NCI-H82 treated with DMSO at 0.1 percent for 48 hours (cell line): Measurements from ENCODE around the gene NCKAP5L.

Experiments
- DNase-seq: peaks from one replicate; lab custom pipeline; 2025; ENCODE audit not compliant: unreplicated experiment; lab: John Stamatoyannopoulos, UW

The NCKAP5L gene

DNA sequence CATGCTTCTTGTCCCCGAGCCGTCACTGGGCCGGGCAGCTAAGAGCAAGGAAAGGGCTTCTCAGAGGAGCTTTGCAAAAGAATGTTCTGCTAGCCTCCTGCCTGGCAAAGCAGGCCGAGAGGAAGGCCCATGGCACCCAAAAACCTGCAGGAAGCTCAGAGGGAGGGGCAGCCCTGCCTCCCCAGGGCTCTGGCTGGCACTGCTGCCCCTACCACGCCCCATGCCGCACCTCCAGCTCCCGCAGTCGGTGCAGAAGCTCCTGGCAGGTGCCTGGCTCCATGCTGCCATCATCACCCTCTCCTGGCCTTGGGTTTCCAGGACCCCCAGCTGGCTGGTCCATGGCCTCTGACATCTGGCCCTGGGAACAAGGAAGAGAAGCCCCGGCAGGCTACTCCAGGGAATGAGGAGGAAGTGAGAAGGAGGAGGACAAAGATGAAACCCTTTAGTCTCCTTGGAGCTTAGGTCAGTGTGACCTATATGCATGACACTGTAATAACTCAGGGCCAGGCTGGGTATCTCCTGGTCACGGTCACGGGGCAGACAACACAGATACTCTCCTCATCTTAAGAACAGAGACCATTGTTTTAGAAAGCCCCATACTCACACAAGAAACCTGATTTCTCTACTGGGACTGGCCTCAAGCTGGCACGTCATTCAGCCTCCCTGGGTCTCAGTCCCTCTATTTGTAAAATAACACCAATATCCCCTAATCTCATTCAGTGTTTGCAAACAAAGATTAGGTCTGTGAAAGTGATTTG is 24.3 kb downstream of the NCKAP5L start:
- DNase-seq: no peak

DNA sequence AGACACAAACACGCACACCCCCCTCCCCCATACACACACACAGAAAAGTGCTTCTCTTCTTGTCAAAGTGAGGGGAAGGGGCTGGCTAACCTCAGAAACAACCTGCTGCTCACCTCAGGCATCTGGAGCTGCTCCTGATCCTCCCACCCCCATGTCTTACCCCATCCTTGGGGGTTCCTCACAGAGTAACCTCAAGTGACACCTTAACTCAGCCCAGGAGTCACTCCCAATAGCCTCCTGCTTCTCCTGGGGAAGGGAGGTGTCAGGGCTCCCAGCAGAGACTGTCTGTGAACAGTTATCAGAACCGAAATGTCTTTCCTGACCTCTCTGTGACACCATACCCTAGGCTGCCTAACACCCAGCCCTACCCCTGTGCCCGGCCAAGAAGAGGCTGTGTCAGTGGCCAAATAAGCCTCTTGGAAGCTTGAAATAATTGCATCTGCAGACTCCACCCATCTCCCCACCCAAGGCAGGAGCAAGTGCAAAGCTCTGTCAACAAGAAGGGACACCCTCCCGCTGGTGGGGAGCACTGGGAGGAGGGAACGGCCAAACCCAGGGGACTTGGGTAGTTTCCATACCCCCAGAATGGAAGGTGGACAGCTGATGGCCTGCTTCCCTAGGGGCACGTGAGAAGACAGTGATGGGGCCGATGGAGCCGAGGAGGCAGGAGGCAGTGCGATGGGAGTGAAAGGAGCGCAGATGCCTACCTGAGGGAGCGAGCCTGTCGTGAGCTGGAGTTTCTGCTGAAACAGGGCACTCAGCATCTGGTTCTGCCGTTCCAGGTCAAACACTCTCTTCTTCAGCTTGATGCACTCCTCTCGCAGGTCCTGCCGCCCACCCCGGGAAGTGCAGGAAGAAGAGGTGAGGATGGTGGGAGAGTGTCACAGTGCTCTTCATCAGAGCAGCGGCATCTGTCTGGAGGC is 26.8 kb downstream of the NCKAP5L start:
- DNase-seq: no peak

DNA sequence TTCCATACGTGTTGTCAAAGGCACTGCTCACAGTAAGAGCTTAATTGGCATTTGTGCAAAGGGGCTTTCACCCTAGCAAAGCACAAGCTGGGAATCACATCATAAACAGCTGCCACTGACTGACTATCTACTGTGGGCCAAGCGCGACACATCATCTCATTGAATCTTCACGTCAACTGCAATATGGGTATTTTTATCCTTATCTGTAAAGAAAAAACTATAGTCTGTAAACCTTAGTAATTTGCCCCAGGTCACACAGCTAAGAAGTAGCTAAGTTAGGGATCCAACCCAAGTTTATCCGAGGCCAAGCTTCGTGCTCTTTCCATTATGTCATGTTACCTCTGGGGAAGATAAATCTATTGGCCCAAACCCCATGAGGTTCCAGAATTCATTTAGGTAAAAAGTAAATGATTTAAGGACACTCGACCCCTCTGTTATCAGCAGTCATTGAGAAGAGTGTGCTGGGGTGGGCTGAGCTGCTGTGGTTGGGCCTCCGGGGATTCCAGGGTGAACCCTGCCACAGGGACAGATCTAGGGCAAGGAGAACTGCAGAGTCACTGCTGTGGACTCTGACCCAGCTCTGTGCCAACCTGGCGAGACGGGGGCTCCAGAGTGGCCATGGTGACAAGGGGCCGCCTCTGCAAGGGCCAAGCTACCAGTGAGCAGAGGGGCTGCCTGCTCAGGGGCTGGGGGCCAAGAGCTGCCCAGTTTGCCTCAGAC is 27.6 kb downstream of the NCKAP5L start:
- DNase-seq: no peak

DNA sequence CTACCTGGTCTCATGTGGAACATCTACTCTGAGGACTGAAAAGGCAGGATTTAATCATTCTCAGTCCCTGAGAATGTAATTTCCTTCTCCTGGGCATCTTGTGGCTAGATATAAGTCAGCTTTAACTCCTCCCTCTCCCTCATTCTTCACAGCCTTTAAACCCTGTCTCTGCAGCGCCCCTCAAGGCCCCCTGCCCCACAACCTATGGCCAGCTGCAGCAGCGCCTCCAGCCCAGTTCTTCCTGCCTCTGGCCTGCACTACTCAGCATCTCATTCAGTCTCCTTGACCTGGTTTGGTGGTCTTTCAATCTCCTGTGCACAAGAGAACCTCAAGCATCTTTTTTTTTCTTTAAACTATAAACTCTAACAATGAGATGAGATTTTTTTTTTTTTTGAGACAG is 29.3 kb downstream of the NCKAP5L start:
- no peak for DNase-seq

DNA sequence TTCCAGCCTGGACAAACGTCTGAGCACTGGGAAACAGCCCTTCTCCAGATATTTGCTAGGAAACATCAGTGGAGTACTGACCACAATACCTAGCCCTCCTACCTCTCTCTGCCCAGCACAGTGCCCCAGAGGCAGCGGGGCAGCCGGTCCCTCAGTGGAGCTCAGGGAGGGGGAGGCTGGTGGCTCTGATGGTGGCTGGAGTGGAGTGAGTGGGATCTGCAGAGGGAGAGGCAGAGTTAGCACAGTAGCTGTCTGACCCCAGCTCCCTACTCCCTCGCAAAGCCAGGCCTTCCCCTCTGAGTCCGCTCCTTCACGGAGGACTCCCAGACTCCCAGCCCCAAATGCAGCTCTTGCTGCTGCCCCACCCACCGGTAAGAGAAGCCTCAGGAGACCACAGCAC is 30.0 kb downstream of the NCKAP5L start:
- DNase-seq: no peak

DNA sequence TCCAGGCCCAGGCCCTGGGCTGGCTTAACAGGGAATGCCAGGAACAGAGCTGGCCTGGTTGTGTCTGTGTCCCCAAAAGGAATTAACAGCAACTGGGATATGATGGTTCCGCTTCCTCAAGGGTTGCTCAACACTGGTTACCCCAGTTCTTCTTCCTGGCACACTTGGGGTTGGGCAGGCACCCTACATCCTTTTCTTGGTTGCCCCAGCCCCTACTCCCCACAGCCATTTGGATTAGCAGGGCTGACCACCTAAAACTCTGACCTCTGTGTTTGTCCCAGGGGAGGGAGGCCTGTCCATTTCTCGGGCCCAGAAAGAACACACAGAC is 30.8 kb downstream of the NCKAP5L start:
- DNase-seq: no peak

DNA sequence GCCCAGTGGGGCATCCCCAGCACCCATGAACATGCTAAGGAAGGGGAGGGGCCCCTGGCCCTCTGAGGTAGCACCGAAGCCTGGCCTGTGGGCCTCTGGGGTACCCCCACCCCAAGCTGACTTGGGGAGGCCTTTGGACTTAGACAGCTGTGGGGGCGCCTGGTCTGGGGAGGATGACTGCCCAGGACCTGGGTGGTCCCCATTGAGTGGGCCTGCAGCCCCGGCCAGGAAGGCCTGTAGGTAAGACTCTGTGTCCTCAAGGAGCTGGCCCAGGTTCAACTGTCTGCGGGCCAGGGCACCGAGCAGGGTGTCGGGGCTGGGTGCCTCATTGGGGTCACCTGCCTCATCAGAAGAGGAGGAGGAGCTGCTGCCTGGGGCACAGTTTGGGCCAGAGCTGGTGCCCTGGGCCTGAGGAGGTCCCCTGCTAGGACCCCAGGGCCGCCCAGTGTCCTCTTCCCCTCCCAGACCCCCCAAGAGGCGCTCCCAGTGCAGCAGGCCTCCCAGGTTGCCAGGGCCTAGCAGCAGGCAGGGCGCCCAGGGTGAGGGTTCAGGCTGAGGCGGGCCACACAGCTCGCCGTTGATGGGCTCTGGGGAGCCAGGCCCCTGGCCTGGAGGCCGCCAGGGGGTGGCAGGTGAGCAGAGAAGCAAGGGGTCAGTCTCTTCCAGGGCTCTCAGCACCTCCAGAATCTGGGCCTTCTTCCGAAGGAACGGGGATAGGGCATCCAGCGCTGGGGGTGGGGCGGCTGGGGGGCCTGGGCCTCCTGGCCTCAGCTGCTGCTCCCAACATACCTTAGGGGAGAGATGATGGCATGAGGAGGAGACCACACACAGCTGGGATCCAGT is 31.4 kb downstream of the NCKAP5L start:
- DNase-seq: no peak

DNA sequence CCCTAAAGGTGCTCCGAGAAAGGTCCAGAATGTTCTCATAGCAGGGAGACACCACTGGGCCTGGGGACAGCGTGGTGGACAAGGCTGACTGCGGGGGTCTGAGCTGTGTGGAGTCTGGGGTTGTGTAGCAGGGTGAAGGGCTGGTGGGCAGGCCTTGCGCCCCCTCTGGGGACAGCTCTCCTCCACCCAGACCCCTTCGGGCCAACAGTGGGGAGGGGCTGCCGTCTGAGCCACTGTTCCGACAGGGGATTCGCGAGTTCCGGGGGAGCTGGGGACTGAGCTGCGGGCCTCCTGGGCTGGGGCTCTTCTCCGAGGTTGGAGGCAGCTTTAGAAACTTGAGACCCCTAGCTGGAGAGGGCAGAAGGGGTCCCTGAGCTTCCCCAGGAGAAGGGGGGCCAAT is 32.1 kb downstream of the NCKAP5L start:
- DNase-seq: no peak

DNA sequence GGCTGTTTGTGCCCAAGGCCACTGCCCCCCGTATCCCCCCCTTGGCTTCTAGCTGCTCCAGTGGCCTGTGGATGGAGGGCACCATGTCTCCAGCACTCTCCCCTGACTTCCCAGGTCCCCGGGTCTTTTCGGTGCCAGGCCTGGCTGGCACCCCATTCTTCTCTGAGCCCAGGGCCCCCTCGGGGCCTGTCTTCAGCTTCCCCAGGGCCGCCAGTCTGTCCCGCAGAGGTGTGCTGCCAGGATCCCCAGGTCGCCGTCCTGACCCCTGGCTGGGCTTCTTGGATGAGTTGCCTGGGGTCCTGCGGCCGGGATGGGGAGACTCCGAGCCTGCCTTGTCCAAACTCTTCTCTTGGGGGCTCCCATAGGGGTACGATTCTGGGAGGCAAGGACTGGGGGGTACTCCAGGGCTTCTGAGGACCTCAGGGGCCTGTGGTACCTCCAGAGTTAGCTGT is 32.5 kb downstream of the NCKAP5L start:
- DNase-seq: no peak

DNA sequence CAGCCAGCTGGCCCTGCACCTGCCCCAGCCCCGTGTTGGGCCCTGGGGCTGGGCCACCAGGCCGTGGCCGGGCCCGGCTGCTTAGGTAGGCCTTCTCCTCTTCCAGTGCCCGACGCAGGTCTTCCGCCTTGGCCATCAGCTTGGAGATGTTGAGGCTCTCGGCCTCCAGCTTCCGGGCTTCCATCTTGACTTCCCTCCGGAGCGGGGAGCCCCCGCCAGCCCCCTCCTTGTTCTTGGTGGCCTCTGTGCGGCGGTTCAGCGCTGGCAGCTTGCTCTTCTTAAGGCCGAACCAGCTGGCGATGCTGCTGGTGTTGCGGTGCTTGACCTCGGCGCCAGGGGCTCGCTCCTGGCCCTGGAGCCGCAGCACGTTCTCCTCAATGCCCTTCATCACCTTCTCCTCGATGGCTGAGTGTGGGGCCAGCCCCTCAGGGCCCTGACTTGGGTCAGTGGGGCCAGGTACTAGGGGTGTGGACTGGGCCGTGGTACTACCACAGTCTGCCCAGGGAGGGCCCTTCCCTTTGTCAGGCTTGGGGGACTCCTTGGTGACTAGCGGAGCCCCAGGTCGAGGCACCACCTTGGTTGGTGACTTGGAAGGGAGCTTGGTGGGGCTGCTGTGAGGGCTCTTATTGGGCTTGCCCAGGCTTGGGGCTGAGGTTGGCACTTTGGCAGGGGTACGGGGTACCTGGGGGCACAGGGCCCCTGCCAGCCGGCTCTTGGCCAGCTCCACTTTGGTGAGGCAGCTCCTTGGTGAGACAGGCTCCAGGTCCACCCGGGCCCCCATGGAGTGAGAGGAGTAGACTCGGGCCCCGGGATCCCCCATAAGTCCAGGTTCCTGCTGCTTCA is 33.2 kb downstream of the NCKAP5L start:
- no peak for DNase-seq

DNA sequence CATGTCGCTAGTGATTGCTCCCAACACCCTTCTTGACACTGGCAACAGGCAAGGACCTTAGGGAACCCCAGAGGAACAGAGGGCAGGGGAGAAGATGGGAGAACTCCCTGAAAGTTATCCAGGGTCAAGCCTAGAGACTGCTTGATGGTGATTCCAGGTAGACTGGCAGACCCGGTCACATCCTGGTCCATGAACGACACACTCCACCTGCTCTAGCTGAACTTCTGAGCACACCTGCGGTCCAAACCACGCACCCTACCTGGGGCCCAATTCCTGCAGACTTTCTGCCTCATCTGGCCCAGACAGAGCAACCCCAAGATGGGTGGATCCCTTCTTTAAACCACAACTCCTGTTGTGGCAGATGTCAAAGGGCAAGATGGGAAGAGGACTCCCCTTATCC is 34.2 kb downstream of the NCKAP5L start:
- no peak for DNase-seq

DNA sequence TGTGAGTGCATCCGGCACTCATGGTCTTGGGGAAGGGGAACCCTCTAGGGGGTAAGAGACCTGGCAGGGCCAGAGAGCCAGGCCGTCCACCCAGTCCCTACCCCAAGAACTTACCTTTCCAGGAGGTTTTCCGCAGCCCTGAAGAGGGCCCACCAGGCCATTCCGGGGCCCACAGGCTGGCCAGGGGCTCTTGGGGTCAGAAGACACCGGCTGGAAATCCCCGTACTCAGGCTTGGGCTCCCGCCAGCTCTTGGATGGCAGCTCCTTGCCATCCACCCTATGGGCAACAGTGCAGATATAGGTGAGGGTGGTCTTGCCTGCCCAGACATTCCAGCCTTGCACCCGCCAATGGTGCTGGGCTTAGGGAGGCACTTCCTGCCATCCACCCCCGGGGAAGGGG is 34.6 kb downstream of the NCKAP5L start:
- no peak for DNase-seq

DNA sequence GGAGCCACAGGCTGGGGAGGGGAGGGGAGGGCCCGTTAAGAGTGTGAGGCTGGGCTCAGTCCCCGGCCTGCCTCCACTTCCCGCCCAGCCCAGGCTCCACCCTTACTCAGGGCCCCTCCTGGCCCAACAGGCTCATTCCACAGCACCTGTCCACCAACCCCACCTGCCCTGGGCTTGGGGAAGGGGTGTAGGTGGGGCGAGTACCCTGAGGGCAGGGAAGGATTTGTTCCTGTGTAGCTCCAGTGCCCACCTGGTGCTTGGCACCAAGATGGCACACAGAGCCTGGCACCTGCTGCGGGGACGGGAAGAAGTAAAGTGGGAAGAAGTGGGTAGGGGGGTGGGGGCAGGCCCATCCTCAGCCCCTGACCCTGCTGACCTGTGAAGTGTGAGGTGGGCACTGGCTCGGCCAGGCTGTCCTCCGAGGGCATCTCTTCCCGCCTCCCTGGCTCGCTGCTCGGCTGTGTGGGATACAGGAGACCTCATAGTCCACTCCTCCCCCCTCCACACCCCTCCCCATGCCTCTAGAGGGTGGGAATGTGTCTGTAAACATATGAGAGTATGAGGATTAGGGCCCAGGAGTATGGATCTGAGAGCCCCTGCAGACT is 35.1 kb downstream of the NCKAP5L start:
- DNase-seq: no peak

DNA sequence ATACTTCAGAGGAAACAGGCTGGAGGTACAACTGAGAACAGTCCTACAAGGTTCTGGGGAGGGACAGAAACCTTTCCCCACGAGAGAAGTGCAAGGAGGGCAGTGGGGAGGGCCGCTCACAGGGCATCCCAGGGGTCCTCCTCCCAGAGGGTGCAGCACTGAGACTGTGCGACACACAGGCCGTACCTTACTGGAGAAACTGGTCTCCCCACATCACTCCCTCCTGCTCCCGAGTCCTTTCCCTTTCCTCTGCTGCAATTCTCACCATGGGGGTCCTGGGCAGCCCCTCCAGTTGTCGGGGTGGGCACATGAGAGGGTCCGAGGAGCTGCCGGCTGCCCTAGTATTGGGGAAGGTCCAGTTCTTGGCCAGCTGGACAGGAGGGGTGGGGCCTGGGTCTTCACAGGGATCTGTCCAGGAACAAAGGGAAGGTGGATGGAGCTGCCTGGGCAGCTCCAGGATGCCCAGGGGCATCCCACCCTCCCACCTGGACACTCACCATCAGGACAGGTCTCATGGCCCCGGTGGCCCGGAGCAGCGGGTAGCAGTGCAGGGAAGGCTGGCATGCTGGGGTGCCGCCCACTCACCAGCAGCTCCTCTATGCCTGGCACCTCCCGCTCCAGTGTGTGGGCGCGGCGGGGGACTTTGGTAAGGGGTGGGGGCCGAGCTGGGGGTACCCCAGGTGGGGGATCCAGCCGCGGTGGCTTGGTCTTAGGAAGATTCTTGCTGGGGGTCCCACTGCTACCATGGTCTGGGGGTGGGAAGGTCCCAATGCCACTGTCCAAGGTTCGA is 35.8 kb downstream of the NCKAP5L start:
- DNase-seq: no peak

DNA sequence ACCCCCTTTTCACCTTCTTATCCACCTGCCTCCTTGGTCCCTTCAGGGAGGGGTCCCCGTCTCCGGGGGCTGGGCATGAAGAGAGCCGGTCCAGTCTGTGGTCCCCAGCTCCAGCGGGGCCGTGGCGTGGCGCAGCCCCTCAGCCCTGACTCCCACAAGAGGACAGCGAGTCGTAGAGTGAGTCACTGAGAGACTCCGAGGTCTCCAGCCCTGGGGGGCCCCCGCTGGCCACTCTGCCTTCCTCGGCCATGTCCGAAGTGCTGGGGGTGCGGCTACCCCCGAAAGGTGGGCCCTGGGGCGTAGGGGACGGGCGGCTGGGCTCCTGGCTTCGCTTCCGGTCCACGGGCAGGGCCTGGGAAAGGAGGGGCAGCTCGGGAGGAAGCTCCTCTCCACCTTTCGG is 36.5 kb downstream of the NCKAP5L start:
- no peak for DNase-seq

DNA sequence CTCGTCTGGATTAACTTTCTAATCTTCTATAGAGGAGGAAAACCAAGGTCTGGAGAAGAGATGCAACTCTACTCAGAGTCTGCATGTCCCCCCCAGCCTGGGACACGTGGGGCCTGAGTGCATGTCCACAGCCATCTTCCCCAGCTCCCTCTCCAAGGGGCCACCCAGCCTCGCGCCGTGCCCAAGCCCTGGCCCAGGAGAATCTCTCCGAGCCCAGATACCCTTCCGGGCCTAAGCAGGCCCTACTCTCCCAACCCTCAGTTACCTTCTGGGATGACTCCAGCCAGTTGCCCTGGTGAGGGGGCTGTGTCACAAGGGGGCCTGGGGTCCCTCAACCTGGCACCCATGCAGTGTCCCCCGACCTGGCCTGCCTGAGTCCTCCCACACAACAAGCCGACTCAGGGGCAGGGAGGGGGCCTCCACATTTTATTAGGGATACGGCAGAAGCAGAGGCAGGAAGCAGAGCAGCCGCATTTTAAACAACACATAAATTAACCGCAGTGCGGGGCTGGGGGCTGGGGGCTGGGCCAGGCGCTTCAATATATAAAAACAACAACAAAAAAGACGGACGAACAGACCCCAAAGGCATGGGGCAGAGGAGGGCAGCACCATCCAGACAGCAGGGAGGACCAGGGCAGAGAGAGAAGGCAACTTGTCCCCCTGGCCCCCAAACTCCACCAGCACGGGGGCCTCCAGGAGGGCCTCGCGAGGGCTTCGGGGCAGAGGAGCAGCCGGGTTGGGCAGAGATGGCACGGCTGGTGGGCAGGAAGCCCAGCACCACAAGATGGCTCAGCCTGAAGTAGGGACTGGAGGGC is 37.3 kb downstream of the NCKAP5L start:
- DNase-seq: no peak

DNA sequence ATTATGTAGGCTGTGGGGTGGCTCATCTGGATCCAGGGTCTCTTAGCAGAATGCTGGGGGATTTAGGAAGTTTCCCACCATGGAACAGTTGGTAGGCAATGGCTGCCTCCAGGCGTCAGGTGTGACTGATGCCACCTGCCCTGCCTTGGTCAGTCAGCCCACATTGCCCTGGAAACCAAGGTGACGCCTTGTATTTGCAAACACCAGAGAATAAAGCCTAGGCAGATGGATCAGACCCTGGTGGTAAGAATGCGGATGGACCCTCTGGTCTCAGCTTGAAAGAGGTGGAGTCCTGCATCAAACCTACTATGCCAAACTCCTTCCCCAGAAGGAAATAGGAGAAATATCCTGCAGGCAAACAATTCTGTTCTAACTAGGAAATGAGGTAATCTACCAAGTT is 38.2 kb downstream of the NCKAP5L start:
- DNase-seq: no peak

DNA sequence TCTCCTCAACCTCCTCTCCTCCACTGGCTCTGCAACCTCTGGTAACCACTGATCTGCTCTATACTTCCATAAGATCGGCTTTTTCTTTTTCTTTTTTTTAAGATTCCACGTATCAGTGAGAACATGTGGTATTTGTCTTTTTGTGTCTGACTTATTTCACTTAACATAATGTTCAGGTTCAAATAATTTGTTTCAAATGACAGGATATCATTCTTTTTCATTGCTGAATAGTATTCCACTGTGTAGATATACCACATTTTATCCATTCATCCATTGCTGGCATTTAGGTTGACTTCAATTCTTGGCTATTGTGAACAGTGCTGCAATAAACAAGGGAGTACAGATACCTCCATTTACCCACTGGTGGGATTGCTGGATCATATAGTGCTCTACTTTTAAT is 40.5 kb downstream of the NCKAP5L start:
- no peak for DNase-seq
